GM21515 (cell line): Measurements from ENCODE around the gene TTC7B.

Experiments
- ATAC-seq: cut with Tn5 transposase; IDR thresholded peaks from one replicate; pipeline ENCODE4 v1.9.1; 2021; ENCODE audit not compliant: unreplicated experiment

The TTC7B gene

DNA sequence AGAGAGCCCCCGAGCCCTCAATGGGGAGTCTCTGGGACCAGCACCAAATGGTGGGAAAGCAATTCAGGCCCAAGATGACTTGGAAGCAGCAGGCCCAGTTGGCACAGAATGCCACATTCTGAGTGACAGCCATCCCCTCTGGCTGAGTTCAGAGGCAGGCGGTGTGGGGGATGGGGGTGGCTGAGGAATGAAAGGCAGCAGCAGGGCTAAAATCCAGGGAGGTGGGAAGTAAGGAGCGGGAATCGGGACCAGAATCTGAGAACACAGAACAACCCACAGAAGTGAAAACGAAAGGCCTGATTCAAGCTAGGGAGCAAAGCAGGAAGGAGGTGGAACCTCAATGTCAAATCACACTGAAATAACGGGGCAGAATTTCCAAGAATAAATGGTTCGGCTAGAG lies 248.2 kb downstream of the TTC7B start:
- ATAC-seq = no peak

DNA sequence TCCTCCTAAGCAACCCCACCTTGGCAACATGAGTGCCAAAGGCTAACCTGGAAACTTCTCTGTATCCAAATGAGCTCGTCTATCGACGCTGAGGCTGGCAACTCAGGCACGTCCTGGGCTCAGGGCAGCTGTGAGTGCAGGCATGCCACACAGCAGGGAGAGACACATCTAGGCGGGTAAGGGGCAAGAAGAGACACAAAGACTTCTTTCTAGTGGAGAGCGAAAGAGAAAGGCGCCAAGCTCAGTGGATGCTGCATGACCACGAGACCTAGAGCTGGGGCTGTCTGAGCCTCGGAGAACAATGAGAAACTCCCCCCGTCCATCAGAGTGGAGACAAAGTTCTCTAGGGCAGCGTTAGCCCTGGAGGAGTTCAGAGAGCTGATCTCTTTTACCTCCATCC lies 249.0 kb downstream of the TTC7B start:
- no peak for ATAC-seq

DNA sequence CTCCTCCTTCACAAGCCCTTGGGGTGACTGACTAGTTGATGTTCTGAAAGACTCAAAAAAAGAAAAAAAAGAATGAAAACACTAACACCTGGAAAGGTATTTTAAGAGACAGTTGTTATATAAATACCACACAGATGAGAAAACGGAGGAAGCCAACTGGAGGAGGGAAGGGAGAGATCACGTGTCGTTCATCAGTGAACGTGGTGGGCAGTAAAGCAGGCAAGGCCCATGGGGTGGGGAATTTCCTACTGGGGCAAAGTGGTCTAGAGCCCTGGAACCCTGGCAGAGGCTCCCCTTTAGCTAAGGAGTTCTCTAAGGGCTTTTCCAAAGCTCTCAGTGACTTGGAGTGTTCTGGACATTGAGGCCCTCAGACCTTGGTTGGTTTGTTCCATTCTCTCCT lies 249.7 kb downstream of the TTC7B start:
- ATAC-seq = no peak

DNA sequence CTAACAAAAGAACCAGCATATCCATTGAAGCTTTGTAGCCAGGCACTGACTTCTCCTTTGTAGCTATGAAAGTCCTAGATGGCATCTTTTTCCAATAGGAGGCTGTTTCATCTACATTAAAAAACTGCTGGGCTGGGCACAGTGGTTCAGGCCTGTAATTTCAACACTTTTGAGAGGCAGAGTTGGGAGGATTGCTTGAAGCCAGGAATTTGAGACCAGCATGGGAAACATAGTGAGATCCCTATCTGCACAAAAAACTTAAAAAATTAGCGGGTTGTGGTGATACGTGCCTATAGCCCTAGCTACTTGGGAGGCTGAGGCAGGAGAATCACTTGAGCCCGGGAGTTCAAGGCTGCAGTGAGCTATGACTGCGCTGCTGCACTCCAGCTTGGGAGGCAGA lies 251.7 kb downstream of the TTC7B start:
- ATAC-seq = no peak

DNA sequence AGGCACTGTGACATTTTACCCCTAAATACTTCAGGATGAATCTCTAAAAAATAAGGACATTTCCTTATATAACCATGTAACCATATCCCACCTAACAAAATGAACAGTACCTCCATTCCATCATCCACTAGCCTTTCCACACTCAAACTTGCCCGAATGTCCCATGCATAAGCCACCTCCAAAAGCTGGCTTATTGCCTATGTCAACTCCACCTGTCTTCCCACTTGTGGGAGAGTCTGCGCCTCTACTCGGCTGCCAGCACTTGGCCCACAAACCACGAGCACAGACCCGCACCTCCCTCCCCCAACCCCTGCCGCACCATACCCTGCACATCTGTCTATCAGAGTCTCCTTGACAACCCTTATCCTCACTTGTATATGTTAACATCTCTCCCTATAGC lies 253.6 kb downstream of the TTC7B start:
- no peak for ATAC-seq

DNA sequence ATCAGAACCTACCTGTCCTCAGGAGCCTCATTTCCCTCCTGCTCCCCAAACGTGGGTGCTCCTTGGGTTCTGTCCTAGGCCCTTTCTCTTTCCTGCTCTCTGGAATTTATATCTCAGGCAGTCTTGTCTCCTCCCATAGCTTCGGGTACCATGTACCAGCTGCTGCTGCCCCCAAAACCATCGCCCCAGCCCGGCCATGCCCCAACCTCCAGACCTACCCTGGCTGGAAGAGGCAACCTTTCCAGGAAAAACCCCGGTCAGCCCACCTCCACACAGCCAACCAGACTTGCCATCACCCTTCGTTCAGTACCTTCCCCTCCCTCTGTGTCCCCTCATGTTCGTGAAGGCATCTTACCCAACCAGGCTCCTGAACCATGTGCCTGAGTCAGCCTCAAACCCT lies 254.3 kb downstream of the TTC7B start:
- ATAC-seq = no peak

DNA sequence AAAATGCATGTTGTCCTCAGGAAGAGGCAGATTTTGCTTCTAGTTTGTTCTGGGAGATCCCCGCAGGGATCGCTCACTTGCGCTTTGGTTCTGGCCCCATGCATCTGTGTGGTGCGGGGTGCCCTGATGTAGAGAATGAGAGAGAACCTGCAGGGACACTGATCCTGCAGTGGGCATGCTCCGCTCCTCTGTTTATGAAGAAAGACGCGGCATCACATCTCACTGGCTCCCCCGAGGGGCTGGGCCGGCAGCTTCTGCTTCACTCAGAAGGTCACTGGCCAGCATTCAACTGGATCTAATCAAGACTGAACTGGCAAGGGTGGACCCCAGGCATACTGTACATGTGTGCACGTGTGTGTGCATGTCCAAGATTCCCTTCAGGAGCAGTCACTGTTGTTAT lies 255.2 kb downstream of the TTC7B start:
- no peak for ATAC-seq

DNA sequence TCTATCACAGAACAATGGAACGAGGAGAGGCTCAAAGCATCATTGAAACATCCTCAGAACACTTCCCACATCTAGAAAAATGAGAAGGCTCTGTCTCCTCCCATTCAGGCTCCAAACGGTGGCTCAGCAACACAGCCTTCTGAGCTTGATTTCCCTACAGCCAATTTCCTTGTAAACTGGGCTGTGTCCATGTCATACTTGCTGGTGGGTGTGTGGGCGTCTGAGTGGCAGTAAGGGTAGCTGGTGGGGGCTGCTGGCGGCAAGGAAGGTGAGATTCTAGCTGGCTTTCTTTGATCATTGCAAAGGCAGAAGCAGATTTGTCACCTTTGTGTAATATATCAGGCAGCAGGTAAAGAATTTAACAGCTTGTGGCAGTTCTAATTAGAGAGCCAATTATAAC lies 255.7 kb downstream of the TTC7B start:
- no peak for ATAC-seq

DNA sequence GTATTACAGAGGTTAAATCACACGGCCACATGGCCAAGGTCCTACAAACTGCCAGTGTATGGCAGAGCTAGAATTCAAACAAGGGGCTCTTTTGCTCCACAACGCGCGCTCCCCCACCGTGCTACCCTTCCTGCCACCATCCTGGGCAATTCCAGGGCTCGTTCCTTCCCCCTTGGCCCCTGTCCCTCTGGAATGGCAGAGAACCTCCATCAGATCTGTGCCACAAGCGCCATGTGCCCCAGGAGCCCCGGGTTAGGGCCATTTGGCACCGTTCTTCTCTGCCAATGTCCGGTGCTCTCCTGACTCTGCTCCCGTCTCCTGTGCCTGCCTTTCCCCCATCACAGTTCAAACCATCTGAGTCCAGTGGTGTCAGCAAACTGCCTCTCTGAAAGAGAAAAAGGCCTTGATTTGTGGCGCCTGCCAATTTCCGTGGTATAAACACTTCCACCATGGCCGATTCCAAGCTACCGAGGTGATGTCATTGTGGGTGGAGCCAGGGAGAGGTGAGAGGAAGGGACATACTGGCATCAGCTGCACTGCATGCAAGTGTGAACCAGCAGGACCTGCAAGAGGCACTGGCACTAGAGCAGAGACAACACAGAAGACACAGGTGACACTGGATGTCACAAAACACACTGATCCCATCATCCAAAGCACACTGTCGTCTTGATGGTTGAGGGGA lies 256.3 kb downstream of the TTC7B start:
- no peak for ATAC-seq

DNA sequence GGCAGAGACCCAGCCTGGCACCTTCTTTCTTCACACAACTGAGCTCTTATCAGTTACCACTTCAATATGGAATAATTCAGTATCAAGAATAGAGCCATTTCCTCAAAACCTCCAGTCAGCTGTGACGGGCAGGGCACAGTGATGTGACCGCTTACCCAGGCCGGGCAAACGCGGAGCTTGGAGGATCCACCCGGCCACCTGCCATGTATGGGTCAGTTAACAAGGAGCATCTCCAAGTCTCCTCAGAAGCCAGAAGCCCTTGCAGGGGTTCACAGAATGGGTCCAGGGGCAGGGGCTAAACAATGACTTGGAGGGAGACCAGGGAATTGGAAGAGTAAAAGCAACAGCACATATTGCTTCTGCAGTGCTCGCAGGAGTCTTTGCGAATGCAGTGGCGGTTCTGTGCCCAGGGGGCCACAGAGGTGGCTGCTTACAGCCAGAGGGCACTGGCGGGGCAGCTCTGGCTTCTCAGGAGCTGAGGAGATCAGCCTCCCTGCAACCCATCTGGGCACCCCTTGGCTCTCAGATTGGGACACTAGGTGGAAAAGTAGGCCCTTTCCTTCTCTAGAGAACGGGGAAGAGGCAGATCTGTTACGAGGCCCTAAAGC lies 257.1 kb downstream of the TTC7B start:
- no peak for ATAC-seq

DNA sequence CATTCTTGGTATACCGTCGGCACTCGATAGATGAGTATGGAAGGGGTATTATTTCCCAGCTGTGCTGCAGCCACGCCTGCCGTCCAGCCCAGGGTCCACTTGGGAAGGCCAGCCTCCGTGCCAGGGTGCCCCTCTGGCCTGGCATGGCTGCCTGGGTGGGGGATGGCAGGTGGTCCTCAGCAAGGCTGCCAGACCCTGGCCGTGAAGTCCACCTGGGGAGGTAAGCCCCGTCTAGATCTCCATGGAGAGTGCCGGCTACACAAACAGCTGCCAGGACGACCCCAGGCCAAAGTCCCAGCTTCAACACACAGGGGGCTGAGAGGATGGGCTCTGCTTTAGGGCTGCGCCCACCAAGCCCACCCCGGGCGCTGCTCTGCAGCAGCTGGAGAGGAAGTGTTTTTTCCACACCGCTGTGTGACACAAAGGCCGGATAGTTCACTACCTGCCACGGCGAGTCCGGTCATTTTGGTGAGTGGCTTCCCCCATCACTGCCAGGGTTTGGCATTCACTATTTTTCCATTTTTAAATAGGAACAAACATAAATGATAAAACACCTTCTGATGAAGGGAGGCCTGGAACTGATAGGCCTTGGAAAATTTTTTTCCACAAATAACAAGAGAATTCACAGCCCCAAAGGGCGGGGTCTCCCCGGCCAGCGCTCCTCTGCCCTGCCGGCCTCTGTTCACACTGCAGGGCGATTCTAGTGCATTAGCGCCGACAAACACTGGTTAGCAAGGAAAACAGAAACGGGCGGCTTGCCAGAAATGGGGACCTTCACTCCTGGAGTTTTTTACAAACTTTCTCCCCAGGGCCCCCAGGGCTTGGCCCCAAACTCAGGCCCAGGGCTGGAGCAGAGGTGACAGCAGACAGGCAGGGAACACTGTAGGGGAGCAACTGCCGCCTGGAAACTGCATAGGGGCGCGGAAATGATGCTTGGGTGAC lies 257.9 kb downstream of the TTC7B start:
- no peak for ATAC-seq

DNA sequence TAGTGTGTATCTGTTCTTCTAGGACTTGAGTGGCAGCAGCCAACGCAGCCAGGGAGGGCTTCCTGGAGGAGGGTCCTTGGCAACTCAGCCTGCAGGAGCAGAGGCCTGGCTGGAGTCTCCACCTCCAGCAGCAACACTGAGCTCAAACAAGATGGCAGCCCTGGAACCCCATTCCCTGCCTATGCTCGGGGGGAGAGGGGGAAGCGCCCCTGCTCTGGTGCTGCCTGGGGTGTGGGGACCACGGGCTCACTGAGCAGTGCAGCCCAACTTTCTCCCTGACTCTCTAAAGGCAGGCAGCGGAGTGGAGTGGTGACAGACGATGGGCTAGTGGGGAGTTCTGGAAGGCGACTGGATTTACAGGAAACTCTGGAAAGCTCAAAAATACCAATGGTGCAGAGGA lies 258.7 kb downstream of the TTC7B start:
- no peak for ATAC-seq

DNA sequence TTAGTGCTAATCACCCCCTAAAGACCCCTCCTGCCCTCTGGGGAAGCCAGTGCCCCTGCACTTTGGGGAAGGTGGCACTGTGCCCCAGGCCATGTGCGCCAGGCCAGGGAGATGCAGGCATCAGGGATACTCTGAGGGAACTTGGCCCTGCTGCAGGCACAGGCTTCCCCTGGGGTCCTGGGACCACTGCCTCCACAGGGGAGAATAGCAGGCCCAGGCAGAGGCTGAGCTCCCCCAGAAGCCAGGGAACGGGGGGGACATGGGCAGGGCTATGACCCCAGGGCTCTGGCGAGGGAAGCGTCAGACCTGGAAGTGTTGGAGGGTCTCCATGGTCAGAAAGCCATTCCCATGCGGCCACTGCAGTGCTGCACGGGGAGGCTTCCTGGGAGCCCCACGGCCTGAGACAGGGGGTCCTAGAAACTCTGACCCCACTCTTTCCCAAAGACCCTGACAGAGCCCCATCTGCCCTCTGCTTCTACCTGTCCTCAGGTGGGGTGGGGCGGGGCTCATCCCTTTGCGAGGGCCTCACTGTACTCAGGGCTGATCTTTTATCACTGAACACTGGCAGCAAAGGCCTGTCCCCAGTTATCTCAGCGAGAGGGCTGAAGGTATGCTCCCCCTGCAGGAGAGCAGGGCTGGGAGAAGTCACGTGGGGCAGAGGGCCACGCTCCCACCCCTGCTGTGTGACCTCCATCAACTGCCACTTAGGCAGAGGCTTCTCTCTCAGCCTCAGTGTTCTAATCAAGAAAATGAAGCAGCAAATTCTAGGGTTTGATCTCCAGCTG lies 259.4 kb downstream of the TTC7B start:
- ATAC-seq = no peak

DNA sequence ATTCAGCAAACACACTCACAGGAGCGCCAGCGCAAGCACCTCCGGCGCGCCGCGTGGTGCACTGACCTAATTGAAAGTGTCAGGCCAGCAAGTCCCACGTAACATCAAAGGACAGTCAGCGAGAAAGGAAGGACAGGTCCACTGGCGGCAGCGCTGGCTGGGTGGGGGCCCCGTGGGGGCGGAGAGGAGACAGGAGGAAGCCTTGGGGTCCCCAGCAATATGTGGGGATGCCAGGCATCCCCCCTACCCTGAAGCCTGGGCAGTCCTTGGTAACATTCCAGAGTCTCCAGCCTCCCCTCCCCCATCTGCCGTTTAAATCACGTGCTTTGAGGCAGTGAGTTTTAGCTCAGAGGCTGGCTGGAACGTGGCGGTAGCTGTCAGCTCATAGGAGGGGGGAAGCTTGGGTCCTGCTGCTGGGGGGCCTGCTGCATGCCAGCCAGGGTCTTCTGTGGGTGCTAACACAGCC lies 260.2 kb downstream of the TTC7B start:
- no peak for ATAC-seq

DNA sequence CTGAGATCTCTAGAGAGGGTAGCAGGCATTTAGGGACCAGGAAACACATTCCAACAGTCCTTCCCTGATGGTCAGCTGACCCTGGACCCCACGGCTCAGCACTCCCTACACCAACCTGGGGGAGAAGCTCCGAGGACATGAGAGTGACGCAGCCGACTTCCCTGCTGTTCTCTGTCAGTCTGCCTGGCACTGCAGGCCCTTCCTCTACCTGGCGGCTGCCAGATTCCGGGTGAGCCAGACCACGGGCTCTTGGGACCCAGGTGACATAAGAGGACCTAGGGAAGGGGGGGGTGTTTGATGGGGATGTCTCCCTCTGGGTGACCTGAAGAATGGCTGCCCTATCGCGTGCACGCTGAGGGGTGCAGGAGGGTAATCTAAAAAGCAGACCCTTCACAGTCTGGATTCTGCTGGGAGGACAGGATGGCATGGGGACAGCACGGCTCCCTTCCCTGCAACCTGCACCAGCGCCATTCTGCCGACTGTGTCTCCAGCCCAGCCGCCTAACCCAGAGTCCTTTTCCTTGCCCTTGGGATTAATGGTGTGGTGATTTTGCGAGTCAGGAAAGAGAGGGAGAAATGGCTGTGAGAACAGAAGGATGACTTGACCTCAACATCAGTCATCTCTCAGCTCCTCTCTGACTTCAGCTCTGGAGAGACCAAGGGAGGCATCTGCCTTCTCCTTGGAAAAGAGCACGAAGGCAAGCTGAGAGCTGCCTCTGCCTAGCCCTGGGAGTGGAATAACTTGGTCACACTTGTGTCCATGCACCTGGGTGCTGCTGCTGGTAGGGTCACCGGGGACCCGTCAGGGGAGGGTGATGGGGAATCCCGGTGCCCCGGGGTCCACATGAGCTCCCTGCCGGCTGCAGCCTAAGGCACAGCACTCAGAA lies 260.9 kb downstream of the TTC7B start:
- ATAC-seq = no peak

DNA sequence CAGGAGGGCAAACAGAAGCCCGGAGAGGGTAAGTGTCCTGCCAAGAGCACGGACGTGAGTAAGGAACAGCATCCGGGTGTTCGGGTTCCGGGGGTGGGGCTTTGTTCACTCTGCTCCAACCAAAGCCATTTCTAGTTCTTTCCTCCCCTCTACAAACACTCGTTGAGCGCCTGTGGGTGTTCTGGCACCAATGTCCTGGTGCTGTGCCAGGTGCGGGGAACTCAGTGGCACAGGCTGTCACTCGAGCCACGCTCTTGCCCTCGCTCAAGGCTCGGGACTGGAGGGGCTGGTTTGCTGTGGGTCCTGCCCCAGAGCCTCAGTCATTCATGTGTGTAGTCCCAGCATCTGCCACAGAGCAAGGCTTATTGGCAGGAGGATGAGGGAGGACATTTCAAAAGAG lies 261.9 kb downstream of the TTC7B start:
- ATAC-seq = no peak

DNA sequence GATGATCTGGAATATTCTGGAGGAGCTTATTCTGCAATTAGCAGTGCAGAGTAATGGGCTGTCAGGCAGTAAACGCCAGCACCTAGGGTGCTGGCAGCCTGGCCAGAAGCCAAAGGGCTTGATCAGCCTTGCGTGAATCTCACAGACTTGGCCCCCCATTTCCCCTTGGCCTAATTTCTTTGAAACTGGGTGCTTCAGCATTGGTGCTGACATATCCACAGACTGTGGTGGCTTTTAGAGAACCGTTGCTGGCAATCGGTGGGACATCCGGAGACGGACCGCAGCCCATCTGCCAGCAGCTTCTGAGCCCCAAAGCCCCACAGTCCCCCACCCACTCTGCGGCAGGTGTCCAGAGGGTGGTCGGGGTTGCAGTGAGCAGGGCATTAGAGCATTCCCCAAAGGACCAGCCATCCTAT lies 262.3 kb downstream of the TTC7B start:
- no peak for ATAC-seq

DNA sequence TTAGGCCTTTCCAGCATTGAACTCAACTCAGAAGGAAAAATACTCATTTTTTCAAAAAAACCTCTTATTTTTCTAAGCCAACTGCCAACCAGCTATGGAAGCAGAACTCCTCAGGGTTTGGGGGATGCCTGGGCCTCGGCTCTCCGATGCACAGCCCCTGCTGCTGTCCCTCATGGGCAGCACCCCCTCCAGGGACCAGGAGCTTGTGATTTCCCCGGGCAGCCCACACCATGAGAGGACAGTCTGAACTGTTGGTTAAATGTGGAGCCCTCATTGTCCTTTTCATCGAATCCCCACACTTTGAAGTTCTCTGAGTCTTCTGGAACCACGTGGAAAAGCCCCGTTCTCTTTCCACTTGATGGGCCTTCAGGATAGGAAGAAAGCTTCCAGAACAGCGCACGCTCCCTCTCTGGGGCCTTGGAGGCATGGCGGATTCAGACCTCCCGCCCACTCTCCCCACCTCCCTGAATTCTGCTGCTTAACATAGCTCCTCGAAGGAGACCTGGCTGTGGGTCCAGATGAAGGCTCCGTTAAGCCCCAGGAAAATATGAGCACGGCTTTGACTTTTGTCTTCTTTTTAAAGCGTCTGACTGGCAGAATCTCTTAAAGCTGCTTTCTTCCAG lies 262.8 kb downstream of the TTC7B start:
- no peak for ATAC-seq

DNA sequence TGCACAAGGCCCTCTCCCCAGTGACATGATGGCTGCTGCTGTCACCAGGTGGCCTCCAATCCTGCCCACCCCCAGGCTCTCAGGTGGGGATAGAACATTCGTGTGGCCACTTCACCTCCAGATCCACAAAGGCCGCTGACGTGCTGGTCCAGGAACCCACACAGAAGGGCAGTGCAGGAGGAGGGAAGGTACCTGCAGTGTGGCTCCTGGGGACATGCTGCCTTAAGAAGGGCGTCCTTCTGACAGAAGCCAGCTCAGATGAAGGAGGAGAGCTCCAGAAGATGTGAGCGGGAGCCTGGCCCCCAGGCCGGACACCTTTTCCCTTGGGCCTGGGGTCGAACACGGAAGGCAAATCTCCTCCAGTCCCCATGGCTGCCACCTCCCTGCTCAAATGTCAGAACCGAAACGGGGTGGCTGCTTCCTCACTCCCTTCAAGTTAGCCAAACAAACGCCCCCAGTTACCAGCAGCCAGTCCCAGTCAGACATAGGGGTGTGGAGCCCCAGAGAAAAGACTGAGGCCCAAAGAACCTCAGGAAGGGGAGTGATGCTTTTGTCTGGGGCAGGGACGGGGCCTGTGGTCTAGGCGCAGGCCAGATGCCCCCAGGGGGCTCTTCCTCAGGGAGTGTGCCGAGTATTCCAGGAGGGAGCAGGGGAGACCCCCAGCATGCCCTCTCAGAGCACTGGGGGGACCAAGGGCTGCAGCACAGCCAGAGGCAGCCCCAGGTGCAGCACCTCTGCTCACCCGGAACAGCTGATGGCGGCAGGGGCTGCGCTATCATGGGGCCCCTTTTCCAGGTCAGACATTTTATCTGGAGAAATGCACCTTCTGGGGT lies 263.5 kb downstream of the TTC7B start:
- no peak for ATAC-seq
